Skeletal muscle tissue (tissue), 4 donors: ENCODE results near the gene BAZ1A. TPM values are rescaled to one million over a fixed set of nuclear protein-coding genes. Genes with fewer than 3 reads are reported as not detected.

Experiments
- H3K27ac ChIP-seq: one replicate; pipeline ENCODE4 v1.7.0; 2013; ENCODE audit warnings: mild to moderate bottlenecking, low read depth, low read length, inconsistent platforms
- H3K27me3 ChIP-seq, 3 donors: one replicate each; pipeline ENCODE4 v1.7.0; 2013; ENCODE audit warnings: low read length in 3 of 3; ENCODE audit not compliant: control insufficient read depth in 3 of 3, insufficient read depth in 3 of 3
- H3K36me3 ChIP-seq, 3 donors: one replicate each; pipeline ENCODE4 v1.7.0; 2013; ENCODE audit warnings: low read length in 3 of 3; ENCODE audit not compliant: control insufficient read depth in 3 of 3, insufficient read depth in 3 of 3
- H3K4me1 ChIP-seq, 3 donors: one replicate each; pipeline ENCODE4 v1.7.0; 2013; ENCODE audit warnings: low read length in 3 of 3, mild to moderate bottlenecking in 3 of 3; ENCODE audit not compliant: control insufficient read depth in 3 of 3, insufficient read depth in 3 of 3
- H3K4me3 ChIP-seq, 3 donors: one replicate each; pipeline ENCODE4 v1.7.0; 2013; ENCODE audit warnings: low read length in 3 of 3
- H3K9ac ChIP-seq, 3 donors: one replicate each; pipeline ENCODE4 v1.7.0; 2013; ENCODE audit warnings: low read length in 3 of 3, mild to moderate bottlenecking in 3 of 3, moderate library complexity in 2 of 3, low read depth in 1 of 3
- H3K9me3 ChIP-seq, 3 donors: one replicate each; pipeline ENCODE4 v1.7.0; 2013; ENCODE audit warnings: low read length in 3 of 3; ENCODE audit not compliant: control insufficient read depth in 3 of 3
- total RNA-seq: library from RNA; depleted of rRNA; stranded (reverse); fragments of >200 nt; gene quantifications from one replicate; pipeline ENCODE4 v1.2.3, GENCODE V29; 2014
- donor health status: Osteomylitis.

BAZ1A gene
- total RNA-seq, 1 donor from 2014 or later: 19.3 TPM

DNA sequence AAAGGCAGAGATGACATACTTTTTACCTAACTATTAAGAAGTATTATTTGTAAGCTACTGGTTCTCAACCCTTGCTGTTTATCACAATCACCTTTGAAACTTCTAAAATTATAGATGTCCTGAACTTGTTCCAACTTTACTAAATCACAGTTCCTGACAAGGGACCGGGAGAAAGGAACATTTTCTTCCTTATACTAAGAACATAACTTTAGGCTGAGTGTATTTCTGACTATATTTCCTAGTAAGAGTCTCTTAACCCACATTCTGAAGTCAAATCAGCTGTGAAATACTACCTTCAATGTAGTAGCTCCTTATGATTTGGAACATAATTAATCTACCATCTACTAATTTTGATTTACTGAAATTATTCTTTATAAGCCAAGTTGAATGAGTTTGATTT, 80.2 kb downstream of the BAZ1A start:
- Histone ChIP-seq H3K4me3 (no peak overlapping the region), H3K9me3 (no peaks in the 10 kb centered on the region), H3K27me3 (no peaks in the 10 kb centered on the region), H3K36me3 (peaks cover 3 to 23% (median 9%) of the 10 kb centered on the region in 3 donors), H3K27ac (no peak overlapping the region), H3K4me1 (no peaks in the 10 kb centered on the region), H3K9ac (no peak overlapping the region)

DNA sequence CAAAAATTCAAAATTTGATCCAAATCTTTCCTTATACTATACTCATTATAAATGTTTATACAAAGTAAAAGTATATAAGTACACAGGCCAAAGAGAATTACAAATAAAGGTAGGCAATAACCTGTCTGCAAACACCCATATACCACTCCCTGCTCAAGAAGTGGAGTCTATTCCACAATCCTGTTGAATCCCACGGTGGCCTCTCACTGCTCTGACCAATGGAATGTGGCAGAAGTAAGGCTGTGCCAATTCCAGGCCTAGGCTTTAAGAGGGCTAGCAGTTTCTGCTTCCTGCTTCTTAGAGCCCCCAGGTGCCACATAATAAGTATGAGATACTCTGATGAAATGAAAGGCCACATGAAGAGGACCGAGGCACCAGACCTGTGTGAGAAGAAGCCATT, 80.9 kb downstream of the BAZ1A start:
- no peaks in the 10 kb centered on the region for H3K27me3 ChIP-seq
- H3K4me1 ChIP-seq: no peaks in the 10 kb centered on the region
- no peaks in the 10 kb centered on the region for H3K9me3 ChIP-seq
- H3K27ac ChIP-seq: no peak overlapping the region
- H3K4me3 ChIP-seq: no peak overlapping the region
- peaks cover 0 to 16% (median 9%) of the 10 kb centered on the region in 3 donors for H3K36me3 ChIP-seq
- no peak overlapping the region for H3K9ac ChIP-seq

GRCh38 chr14:34792598-34792997, 82.6 kb downstream of the BAZ1A start:
- no peak overlapping the region for H3K9ac ChIP-seq
- H3K27ac ChIP-seq: no peak overlapping the region
- no peaks in the 10 kb centered on the region for H3K27me3 ChIP-seq
- H3K9me3 ChIP-seq: no peaks in the 10 kb centered on the region
- H3K4me3 ChIP-seq: no peak overlapping the region
- H3K36me3 ChIP-seq: peaks cover 0 to 14% (median 9%) of the 10 kb centered on the region in 3 donors
- H3K4me1 ChIP-seq: no peaks in the 10 kb centered on the region

DNA sequence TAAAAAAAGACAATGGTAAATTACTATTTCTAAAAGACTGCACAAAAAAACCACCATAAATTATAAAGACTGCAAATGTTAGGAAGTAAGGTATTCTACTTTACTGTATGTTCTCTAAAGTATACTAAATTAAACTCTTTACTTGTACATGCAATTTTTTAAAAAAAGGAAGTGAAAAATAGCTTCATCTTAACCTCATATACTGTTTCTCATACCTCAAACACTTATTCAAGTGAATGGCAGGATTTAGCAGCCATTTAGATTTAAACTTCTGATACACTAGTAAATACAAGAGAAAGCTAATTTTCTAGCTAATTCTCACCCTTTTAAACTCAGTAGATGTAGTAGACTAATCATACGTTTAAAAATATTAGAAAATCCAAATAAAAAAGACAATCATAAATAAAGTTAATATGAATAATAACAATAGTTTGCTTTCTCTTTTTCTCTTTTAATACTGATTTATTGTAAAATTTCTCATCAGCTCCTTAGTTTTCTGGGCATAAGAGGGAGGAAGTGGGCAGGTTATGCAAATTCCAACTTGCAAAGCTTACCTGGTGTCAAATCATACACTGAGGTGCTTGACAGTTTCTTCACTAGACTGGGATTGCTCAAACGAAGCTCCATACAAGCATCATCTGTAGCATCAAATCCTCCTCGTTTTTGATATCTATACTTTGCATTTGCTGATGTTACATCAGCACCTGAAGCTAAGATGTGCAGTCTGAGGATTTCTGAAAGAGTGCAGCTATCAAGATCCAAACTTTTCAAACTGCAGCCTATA, 89.7 kb downstream of the BAZ1A start:
- no peak overlapping the region for H3K4me3 ChIP-seq
- no peak overlapping the region for H3K27ac ChIP-seq
- no peaks in the 10 kb centered on the region for H3K27me3 ChIP-seq
- H3K9ac ChIP-seq: no peak overlapping the region
- no peaks in the 10 kb centered on the region for H3K9me3 ChIP-seq
- no peaks in the 10 kb centered on the region for H3K4me1 ChIP-seq
- peaks cover 6 to 23% (median 12%) of the 10 kb centered on the region in 3 donors for H3K36me3 ChIP-seq

DNA sequence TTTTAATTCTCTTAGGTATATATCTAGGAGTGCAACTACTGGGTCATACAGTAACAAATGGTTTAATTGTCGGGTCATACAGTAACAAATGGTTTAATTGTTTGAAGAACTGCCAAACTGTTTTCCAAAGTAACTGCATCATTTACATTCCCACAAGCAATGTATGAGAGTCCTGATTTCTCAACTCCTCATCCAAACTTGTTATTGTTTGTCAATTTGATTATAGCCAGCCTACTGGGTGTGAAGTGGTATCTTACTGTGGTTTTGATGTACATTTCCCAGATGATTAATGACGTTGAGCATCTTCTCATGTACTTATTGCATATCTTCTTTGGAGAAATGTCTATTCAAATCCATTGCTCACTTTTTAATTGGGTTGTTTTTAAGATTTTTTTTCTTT, 93.1 kb downstream of the BAZ1A start:
- no peak overlapping the region for H3K9ac ChIP-seq
- no peaks in the 10 kb centered on the region for H3K27me3 ChIP-seq
- H3K9me3 ChIP-seq: no peaks in the 10 kb centered on the region
- no peak overlapping the region for H3K4me3 ChIP-seq
- H3K4me1 ChIP-seq: no peaks in the 10 kb centered on the region
- peaks cover 6 to 29% (median 18%) of the 10 kb centered on the region in 3 donors for H3K36me3 ChIP-seq
- H3K27ac ChIP-seq: no peak overlapping the region

DNA sequence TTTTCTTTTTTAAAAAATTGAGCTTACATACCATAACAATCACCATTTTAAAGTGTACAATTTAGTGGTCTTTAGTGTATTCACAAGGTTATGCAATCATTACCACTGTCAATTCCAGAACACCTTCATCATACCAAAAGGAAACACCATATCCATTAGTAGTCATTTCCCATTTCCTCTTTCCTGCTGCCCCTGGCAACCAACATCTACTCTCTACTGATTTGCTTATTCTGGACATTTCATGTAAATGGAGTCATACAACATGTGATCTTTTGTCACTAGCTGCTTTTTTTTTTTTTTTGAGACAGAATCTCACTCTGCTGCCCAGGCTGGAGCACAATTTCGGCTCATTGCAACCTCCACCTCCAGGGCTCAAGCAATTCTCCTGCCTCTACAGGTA, 93.9 kb downstream of the BAZ1A start:
- H3K9ac ChIP-seq: no peak overlapping the region
- no peak overlapping the region for H3K4me3 ChIP-seq
- no peaks in the 10 kb centered on the region for H3K4me1 ChIP-seq
- H3K9me3 ChIP-seq: no peaks in the 10 kb centered on the region
- H3K27ac ChIP-seq: no peak overlapping the region
- peaks cover 6 to 30% (median 21%) of the 10 kb centered on the region in 3 donors for H3K36me3 ChIP-seq
- no peaks in the 10 kb centered on the region for H3K27me3 ChIP-seq

GRCh38 chr14:34780646-34781045, 94.5 kb downstream of the BAZ1A start:
- Histone ChIP-seq H3K9me3 (no peaks in the 10 kb centered on the region), H3K36me3 (peaks cover 6 to 34% (median 24%) of the 10 kb centered on the region in 3 donors), H3K4me3 (no peak overlapping the region), H3K27me3 (no peaks in the 10 kb centered on the region), H3K4me1 (no peaks in the 10 kb centered on the region), H3K9ac (no peak overlapping the region), H3K27ac (no peak overlapping the region)

GRCh38 chr14:34778744-34779143, 96.4 kb downstream of the BAZ1A start:
- Histone ChIP-seq H3K9me3 (no peaks in the 10 kb centered on the region), H3K27ac (no peak overlapping the region), H3K4me1 (no peaks in the 10 kb centered on the region), H3K9ac (no peak overlapping the region), H3K27me3 (no peaks in the 10 kb centered on the region), H3K36me3 (peaks cover 4 to 36% (median 28%) of the 10 kb centered on the region in 3 donors), H3K4me3 (no peak overlapping the region)

GRCh38 chr14:34776611-34777010, 98.5 kb downstream of the BAZ1A start:
- H3K27ac ChIP-seq: no peak overlapping the region
- no peak overlapping the region for H3K4me3 ChIP-seq
- H3K27me3 ChIP-seq: no peaks in the 10 kb centered on the region
- H3K9ac ChIP-seq: no peak overlapping the region
- H3K9me3 ChIP-seq: no peaks in the 10 kb centered on the region
- H3K36me3 ChIP-seq: peaks cover 2 to 22% (median 18%) of the 10 kb centered on the region in 3 donors
- no peaks in the 10 kb centered on the region for H3K4me1 ChIP-seq

DNA sequence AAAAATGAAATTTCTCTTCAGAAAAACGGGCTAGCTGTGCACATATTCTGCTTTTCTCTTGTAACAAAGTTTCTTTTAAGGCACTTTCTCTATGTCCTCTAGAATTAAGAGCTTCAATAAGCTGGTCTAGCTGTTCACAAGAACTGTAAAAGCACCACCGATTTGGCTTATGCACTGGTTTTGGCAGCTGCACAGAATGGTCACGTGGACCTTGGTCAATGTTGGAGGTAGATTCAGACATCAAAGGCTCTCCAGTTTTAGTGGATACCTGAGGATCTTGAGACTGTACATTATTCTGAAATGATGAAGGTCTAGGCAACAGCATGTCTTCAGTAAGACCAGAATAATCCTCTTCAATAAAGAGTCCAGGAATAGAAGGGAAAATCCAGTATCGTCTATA, 99.2 kb downstream of the BAZ1A start:
- Histone ChIP-seq H3K36me3 (peaks cover 2 to 17% (median 16%) of the 10 kb centered on the region in 3 donors), H3K4me1 (no peaks in the 10 kb centered on the region), H3K4me3 (no peak overlapping the region), H3K9ac (no peak overlapping the region), H3K9me3 (no peaks in the 10 kb centered on the region), H3K27ac (no peak overlapping the region), H3K27me3 (no peaks in the 10 kb centered on the region)
